ENCODE results near the gene KANSL1. TPM values are rescaled to one million over a fixed set of nuclear protein-coding genes. Genes with fewer than 3 reads are reported as not detected.
A peak's percentile ranks its signal among the peaks of the same experiment; 100 is the strongest.

The KANSL1 gene
- total RNA-seq, 1 experiment from 2014 or later, result 22.7 TPM

DNA sequence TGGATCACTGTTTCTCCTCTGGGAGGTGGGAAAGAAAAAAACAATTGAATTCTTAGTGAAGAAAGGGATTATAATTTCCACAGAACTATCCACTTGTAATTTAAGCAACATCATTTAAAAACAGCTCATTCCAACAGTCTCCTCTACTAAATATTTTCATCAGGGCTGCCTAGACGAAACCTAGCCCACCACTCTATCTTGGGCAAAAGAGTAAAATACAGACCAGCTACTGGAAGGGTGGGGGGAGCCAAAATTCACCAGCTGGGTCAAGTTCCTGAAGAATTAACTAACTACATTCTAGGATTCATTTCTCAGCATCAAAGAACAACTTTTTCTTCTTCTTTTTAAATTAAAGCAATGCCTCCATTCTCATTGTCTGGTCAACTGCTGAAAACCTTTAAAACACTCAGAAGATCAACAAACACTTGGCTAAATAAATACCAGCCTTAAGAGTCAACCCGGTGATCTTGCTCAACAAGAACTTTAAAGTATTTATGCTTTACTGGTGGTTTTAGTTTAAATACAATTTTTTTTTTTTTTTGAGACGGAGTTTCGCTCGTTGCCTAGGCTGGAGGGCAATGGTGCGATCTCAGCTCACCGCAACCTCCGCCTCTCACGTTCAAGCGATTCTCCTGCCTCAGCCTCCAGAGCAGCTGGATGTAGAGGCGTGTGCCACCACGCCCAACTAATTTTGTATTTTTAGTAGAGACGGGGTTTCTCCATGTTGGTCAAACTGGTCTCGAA lies 25.2 kb downstream of the KANSL1 start:
- DNase-seq (ENCODE audit: low read depth), result no peak

DNA sequence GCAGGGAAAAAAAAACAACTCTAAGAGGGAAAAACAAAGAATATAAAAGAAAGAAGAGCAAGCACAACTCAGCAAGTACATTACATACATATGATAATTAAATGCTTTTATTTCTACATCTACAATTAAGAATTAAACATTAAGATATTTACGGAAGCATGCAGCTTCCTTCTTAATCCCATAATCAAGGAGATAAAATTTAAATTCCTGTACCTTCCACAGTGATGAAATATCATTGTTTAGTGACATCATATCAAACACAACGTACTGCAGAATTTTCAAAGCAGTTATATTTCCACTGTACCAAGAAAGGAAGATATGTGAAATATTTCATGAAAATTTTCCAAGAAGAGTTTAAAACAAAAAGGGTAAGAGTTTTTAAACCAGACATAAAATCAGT lies 26.0 kb downstream of the KANSL1 start:
- DNase-seq (ENCODE audit: low read depth), result no peak

DNA sequence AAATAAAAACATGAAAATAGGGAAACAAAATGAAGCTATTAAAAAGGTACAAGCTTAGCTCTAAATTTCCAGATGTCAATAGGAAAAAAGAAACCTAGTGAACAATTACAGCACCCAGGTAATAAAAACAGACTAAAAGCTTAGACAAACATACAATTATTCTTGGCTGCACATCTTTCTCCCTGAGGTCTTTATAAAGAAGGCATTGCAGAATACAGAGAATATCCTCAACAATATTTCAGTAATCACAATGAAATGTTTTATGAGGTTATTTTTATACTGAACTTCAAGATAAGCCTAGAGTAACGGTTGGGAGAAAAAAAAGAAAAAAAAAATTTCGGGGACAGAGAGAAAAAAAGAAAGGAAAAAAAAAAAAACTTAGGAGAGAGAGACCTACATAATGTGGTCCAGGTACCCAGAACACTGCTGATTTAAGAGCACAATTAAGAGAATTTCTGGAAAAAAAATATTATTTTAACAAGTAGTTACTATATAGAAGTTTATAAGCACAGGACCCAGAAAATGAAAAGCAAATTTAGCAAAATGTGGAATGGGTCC lies 26.5 kb downstream of the KANSL1 start:
- DNase-seq (ENCODE audit: low read depth), result no peak

DNA sequence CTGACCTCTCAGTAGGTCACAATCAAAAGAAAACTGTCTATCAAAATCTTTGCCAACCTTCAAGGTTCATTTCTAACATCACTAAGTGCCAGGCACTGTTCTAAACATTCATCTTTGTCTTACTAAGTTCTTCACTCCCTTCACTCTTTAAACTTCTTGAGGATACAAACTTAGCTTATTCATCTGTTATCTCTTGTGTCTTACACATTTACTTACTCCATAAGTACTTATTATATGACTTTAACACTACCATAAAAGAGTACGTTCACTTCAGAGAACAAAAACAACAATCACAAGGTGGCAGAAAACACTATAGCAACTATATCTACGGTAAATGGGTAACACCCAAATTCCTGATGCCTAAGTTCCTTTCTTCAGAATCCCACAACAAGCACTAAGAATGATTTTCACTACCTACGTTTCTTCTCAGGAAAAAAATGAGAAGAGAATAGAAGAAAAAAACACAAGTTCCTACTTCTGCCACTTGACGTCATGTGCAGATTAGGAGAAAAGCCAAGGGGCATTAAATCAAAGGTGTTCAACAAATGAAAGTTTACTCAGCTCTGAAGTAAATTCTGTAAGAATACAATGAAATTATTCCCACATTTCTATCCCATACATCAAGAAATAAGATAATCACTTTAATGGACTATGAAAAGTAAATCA lies 29.2 kb downstream of the KANSL1 start:
- DNase-seq (ENCODE audit: low read depth), result no peak

DNA sequence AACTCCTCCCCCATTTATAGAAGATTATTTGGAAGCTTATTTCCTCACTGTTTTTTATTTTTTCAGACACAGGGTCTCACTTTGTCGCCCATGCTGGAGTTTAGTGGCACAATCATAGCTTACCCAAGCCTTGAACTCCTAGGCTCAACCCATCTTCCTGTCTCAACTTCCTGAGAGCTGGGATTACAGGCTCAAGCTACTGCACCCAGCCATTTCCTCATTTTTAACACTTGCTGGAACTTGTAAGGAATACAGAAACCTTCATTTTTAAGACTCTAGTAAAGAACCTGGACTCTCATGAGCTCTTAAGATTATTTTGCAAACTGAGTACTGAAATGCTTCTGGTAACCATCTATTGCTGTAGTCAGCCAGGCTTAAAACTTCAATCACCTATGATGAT lies 29.9 kb downstream of the KANSL1 start:
- DNase-seq (ENCODE audit: low read depth), result no peak

DNA sequence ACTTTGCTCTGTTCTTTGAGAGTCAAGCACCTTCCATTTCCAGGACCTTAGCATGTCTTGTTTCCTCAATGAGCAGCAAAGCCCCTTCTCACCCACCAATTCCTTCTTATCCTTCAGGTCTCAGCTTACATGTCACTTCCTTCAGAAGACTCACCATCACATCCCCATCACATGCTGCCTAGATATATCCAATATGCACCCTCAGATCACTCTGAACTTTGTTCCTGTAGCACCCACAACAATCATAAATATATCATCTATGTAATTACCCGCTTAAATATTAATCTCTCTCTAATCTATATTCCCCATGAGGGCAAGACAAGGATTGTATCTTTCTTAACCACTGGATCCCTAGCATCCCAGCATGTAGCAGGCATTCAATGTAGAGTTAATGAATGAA lies 30.4 kb downstream of the KANSL1 start:
- no peak for DNase-seq (ENCODE audit: low read depth)

DNA sequence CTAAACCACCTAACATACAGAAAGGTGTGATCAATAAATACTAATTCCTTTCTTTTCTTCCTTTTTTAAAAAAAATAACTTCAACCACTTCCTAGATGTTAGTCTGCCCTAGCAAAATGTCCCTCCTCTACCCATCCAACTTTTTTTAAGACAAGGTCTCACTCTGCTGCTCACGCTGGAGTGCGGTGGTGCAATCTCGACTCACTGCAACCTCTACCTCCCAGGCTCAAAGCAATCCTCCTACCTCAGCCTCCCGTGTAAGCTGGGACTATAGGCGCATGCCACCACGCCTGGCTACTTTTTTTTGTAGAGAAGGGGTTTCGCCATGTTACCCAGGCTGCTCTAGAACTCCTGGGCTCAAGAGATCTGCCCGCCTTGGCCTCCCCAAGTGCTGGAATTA lies 33.1 kb downstream of the KANSL1 start:
- DNase-seq (ENCODE audit: low read depth), result no peak

DNA sequence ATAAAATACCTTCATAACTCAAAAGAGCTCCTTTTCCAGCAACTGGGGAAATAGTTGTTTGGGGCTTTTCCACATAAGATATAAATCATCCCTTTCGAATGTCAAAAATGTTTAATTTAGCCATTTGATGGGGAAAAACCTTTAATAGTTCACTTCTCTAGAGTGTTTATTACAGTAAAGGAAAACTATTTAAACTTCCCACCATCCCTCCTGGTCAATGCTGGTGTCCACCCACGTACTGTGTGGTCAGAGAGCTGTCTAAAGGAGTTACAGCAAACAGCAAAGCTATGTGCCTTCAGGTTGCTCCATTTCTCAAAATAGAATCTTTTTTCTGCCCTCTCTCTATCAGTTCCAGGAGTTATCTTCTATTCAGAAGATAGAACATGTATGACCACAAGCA lies 33.5 kb downstream of the KANSL1 start:
- no peak for DNase-seq (ENCODE audit: low read depth)

DNA sequence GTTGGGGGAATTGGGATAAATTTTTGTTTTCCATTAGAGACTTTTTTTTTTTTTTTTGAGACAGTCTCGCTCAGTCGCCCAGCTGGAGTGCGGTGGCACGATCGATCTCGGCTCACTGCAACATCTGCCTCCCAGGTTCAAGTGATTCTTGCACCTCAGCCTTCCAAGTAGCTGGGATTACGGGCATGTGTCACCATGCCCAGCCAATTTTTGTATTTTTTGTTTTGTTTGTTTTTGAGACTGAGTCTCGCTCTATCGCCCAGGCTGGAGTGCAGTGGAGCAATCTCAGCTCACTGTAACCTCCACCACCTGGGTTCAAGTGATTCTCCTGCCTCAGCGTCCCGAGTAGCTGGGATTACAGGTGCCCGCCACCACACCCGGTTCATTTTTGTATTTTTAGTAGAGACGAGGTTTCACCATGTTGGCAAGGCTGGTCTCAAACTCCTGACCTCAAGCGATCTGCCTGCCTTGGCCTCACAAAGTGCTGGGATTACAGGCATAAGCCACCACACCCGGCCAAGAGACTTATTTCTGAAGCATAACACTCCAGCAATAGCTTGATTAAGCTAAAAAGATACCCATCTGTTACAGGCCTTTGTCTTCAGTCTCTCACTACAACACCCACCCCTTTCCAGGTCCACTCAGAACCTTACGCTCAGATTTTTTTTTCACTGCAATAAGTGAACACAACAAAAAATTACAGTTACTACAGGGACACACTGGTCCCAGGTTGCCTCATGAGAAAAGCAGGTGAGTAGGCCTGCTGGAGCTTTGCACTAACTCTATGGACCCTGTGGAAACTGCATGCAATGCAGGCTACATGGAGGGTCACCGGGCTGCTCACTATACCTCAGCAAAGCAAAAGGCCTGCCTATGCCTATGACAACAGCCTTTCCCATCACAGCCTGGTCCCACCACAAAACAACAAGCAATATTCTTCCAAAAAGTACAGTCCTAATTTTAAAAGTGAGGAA lies 34.6 kb downstream of the KANSL1 start:
- no peak for DNase-seq (ENCODE audit: low read depth)

DNA sequence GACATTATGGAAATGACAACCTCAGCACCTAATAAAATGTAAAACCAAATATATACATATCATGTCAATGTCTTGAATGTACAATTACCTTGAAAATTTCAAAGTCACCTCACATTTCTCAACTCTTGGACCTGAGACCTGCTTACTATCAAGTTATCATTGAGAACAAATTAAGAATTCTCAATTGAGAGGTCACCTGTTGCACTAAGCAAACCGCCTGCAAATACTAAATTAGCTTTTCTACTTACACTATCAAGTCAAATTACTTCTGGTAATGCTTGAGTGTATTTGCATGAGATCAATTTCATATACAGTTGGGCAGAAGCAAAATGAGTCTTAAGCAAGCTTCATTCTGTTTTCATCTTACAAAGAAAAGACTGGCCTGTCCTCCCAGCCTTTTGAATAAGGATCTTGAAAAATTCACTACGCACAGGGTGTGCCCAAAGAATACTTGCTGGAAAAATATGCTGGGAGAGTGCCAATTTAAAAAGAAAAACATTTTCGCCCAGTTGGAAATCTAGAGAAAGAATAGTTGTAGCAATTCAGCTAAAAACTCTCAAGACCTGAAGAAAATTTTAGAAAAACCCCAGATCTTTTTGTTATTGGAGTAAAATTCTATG lies 35.7 kb downstream of the KANSL1 start:
- no peak for DNase-seq (ENCODE audit: low read depth)

DNA sequence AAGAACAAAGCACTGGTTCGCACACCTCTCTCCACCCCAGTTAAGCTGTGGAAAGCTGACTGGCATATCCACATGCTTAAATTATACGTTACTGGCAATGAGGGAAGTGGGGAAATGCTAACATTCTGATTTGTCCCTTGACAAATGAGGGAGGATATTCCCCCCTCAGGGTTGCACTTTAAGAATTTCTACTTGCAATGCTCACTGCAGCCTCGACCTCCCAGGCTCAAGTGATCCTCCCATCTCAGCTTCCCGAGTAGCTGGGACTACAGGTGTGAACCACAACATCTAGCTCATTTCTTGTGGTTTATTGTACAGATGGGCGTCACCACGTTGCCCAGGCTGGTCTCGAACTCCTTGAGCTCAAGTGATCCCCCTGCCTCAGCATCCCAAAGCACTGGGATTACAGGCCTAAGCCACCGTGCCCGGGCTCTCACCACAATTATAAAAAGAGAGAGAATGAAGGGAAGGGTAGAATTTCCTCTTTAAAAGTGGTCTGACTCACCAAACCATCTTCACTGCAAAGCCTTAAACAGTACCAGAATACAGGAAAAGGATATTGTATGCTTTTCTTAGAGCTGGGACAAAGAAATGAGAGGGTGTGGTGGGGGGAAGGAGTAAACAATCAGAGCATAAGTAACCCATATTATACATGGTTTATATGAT lies 38.9 kb downstream of the KANSL1 start:
- peak; percentile 89 for DNase-seq (ENCODE audit: low read depth)

DNA sequence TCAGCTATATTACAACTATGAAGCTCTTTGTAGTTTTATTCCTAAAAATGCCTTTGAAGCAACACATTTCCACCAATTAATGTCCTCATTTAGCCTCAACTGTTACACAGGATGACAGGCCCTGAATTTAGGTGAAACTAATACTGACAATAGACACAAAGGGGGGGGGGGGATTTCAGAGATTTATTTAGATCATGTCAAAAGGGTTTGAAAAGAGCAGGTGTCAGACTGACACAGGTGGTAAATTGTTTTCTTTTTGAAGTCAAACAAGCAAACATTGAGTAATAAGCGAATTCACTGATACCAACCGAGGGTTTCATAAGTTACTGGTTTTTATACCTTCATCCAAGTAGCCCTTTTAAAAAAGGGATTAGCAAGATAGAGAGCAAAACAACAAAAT lies 40.8 kb downstream of the KANSL1 start:
- no peak for DNase-seq (ENCODE audit: low read depth)

DNA sequence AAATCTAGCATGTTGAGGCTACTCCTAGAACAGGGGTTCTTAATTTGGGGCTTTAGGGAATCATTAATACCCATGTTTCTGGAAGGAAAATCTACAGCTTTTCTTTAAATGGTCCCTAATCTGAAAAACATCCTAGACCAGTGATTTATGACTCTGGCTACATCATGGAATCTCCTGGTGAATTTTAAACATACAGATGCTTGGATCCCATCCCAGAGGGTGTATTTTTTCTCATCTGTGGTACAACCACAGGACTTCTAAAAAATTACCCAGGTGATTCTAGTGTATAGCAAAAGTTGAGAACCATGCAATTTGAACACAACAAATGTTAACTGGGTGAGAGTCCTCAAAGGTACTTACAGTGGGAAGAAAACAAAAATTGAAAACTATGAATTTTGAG lies 41.5 kb downstream of the KANSL1 start:
- no peak for DNase-seq (ENCODE audit: low read depth)

DNA sequence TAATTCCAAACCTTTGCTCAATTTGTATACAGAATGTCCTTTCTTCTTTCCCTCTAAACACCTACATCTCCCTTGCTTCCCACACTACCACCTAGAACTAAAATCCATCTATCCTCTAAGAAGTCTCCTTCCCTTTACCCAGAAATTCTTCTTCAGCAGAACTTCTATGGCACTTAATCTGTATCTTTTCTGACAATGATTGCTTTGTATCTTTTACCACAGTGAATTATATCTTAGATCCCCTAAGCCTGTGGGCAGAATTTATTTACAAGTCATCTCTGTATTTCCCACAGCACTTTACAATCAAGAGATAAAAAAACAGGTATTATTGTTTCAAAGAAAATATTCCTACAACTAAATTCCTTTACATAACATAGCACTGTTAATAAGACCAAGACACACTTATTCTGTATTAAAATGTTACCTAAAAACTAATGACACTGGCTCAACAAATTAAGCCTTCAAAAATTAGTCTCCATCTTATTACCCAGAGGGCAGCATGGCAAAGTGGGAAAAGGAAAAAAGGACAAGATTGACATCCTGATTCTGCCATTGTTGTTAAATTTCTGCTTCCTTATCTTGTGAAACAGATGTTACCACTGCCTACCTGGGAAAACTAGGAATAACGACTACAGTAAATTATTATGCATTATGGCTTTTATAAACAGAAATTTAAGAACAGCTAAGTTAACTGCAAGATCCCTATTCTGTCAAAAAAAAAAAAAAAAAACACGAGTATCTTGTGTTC lies 42.8 kb downstream of the KANSL1 start:
- DNase-seq (ENCODE audit: low read depth), result no peak

DNA sequence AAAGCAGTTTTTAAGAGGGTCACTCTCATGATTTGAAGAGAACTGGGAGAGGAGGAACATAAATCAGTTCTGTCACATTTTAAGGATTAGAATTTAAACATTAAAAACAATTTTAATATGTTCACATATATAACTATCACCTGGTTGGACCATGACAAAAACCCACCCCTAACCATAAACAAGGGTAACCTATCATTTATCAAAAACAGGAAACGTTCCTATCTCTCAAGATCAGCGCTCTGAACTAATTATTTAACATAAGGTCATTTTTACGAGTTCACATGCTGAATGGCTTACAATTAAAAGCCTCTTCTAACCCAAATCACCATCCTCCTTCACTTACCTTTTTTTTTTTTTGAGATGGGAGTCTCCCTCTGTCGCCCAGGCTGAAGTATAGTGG lies 45.0 kb downstream of the KANSL1 start:
- DNase-seq (ENCODE audit: low read depth), result no peak

DNA sequence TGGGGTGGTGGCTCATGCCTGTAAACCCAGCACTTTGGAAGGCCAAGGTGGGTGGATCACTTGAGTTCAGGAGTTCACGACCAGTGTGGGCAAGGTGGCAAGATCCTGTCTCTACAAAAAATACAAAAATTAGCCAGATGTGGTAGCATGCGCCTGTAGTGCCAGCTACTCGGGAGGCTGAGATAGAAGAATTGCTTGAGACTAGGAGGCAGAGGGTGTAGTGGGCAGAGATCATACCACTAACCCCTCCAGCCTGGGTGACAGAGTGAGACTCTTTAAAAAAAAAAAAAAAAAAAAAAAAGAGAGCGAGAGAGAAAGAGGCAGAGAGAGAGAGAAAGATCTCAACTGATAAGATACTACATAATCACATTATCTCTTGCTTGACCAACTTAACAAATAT lies 45.9 kb downstream of the KANSL1 start:
- DNase-seq (ENCODE audit: low read depth), result no peak

DNA sequence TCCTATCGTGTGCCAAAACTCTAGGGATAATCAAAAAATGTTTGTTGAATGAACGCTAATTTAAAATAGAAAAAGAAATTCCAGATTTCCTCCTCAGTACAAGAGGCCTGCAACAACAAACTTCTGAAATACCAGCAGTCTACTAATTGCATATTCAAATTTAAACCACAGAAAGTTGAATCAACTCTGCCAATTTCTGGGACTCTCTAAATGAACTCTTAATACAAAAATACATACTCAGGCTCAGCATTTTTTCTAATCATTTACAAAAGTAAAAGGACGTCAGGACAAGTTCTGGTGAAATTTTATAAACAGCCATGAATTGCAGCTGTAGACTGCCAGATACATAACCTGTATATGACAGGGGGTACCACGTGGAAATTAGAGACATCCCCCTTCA lies 49.0 kb downstream of the KANSL1 start:
- no peak for DNase-seq (ENCODE audit: low read depth)

DNA sequence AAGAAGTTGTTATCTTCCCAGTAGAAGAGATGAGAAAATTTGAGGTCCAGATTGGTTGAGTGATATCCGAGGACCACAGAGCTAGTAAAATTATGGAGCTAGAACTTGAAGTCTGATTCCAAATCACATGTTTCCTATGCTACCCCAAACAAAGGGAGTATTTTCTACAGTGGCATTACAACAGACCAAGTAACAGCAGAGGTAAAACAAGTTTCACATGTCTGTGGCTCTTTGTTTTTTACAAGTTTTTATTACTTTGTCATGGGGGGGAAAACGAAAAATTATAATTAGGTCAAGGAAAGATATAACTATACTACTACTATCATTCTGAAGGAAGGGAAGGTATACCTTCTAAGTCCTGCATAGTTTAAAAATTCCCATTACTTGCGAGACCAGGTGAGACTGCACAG lies 49.4 kb downstream of the KANSL1 start:
- no peak for DNase-seq (ENCODE audit: low read depth)

DNA sequence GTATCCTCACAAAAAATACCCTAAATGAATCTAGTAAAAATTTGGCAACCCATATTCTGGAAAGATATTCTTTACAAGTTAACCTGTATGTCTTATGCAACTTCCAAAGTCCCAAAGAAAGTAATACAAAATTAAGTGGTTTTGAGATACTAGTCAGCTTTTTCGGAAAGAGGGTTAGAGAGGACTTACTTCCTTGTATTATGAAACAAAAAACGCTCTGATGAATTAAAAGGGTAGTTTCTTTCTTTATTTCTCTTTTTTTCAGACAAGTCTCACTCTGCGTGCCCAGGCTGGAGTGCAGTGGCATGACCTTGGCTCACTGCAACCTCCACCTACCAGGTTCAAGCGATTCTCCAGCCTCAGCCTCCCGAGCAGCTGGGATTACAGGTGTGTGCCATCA lies 51.6 kb downstream of the KANSL1 start:
- no peak for DNase-seq (ENCODE audit: low read depth)

DNA sequence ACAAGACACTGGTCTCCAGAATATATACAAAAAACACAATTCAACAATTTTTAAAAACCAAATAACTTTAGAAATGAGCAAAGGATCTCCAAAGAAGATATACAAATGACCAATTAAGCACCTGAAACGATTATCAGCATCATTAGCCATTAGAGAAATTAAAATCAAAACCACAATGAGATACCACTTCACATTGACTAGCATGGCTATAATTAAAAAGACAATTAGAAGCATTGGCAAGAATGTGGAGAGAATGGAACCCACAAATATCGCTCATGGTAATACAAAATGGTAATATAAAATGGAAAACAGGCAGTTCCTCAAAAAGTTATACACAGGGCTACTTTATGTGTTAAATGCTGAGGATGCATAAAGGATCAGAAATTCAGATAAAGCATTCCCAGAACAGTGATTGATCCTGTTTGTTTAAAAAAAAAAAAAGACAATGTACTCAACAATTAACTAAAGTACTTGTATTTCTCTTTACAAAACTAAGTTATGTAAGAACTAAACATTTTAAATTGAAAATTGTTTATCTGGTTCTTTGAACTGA lies 52.5 kb downstream of the KANSL1 start:
- DNase-seq (ENCODE audit: low read depth), result no peak
